GM21529 (cell line): ENCODE measurements around the gene MSI1.

Experiments used
- ATAC-seq: cut with Tn5 transposase; IDR thresholded peaks from one replicate; pipeline ENCODE4 v1.9.1; 2021; ENCODE audit not compliant: unreplicated experiment

Gene MSI1

GRCh38 chr12:120368789-120369602 lies at the start of gene MSI1:
Gene MSI1, minus strand, starts transcription at chr12:120369164. Its CDS starts 73 bp downstream, at chr12:120369091.
- no peak for ATAC-seq

- ATAC-seq, result no peak
Measured at GRCh38 chr12:120417917-120418580, 49.1 kb upstream of the MSI1 start.

GRCh38 chr12:120416490-120417216 lies 47.7 kb upstream of the MSI1 start:
- ATAC-seq, result no peak

GRCh38 chr12:120413901-120414695 lies 45.1 kb upstream of the MSI1 start:
- ATAC-seq, result no peak

- no peak for ATAC-seq
Measured at GRCh38 chr12:120412421-120412820, 43.5 kb upstream of the MSI1 start.

GRCh38 chr12:120408771-120409170 lies 39.8 kb upstream of the MSI1 start:
- ATAC-seq, result no peak

- ATAC-seq, result no peak
Measured at GRCh38 chr12:120406553-120406952, 37.6 kb upstream of the MSI1 start.

- ATAC-seq, result no peak
Measured at GRCh38 chr12:120406069-120406468, 37.1 kb upstream of the MSI1 start.

GRCh38 chr12:120404271-120404670 lies 35.3 kb upstream of the MSI1 start:
- ATAC-seq, result no peak

GRCh38 chr12:120403869-120404268 lies 34.9 kb upstream of the MSI1 start:
- ATAC-seq, result no peak

GRCh38 chr12:120402217-120402616 lies 33.3 kb upstream of the MSI1 start:
- ATAC-seq, result no peak

- ATAC-seq, result no peak
Measured at GRCh38 chr12:120399531-120399930, 30.6 kb upstream of the MSI1 start.

- no peak for ATAC-seq
Measured at GRCh38 chr12:120397824-120398540, 29.0 kb upstream of the MSI1 start.

GRCh38 chr12:120394483-120395367 lies 25.8 kb upstream of the MSI1 start:
- no peak for ATAC-seq

GRCh38 chr12:120390540-120391120 lies 21.7 kb upstream of the MSI1 start:
- ATAC-seq, result no peak

- no peak for ATAC-seq
Measured at GRCh38 chr12:120388691-120389481, 19.9 kb upstream of the MSI1 start.

- ATAC-seq, result no peak
Measured at GRCh38 chr12:120381752-120382419, 12.9 kb upstream of the MSI1 start.

GRCh38 chr12:120378036-120378435 lies 9.1 kb upstream of the MSI1 start:
- ATAC-seq, result no peak
